Nephron (organoid): ENCODE results near the gene INSR.

ENCODE experiments used
- H3K27ac Mint-ChIP-seq, 3 experiments: 2 replicates each; pipeline ENCODE4 v1.8.0; 2020; ENCODE audit warnings: mixed read lengths in 3 of 3, mild to moderate bottlenecking in 2 of 3, moderate library complexity in 1 of 3
- H3K27me3 Mint-ChIP-seq: 2 replicates; pipeline ENCODE4 v1.8.0; 2021; ENCODE audit warnings: low read depth, mild to moderate bottlenecking, moderate library complexity, mixed read lengths
- H3K36me3 Mint-ChIP-seq: 2 replicates; pipeline ENCODE4 v1.8.0; 2020; ENCODE audit warnings: low read depth, mixed read lengths
- H3K4me1 Mint-ChIP-seq: 2 replicates; pipeline ENCODE4 v1.8.0; 2020; ENCODE audit warnings: mixed read lengths
- H3K4me3 Mint-ChIP-seq, 3 experiments: 2 replicates each; pipeline ENCODE4 v1.8.0; 2020; ENCODE audit warnings: mild to moderate bottlenecking in 3 of 3, mixed read lengths in 3 of 3, moderate library complexity in 2 of 3
- H3K9me3 Mint-ChIP-seq: 2 replicates; pipeline ENCODE4 v1.8.0; 2020; ENCODE audit warnings: mixed read lengths
- CTCF ChIP-seq, 3 experiments: fragments of 200-600 bp; sonication (generic); IDR thresholded peaks; one replicate each; pipeline ENCODE4 v1.5.0; 2021; ENCODE audit warnings: antibody characterized with exemption in 3 of 3; ENCODE audit not compliant: unreplicated experiment in 3 of 3

INSR gene

GRCh38 chr19:7280940-7281666 is 13.1 kb downstream of the INSR start:
- peaks cover 7% of the 10 kb centered on the region for H3K4me1 Mint-ChIP-seq
- peaks cover 6% of the 10 kb centered on the region for H3K36me3 Mint-ChIP-seq
- H3K4me3 Mint-ChIP-seq, result no peak overlapping the region
- no peaks in the 10 kb centered on the region for H3K27me3 Mint-ChIP-seq
- H3K27ac Mint-ChIP-seq, result no peak overlapping the region
- TF ChIP-seq CTCF (IDR thresholded peaks at IDR 0.05; ENCODE audit: unreplicated experiment in 3 of 3), result no peak
- H3K9me3 Mint-ChIP-seq, result no peaks in the 10 kb centered on the region

- Mint-ChIP-seq H3K27ac (no peak overlapping the region), H3K9me3 (no peaks in the 10 kb centered on the region), H3K4me1 (no peaks in the 10 kb centered on the region), H3K27me3 (no peaks in the 10 kb centered on the region), H3K4me3 (no peak overlapping the region), H3K36me3 (peaks cover 29% of the 10 kb centered on the region)
- TF ChIP-seq CTCF (IDR thresholded peaks at IDR 0.05; ENCODE audit: unreplicated experiment in 3 of 3), result no peak
Measured at GRCh38 chr19:7272856-7273578, 21.2 kb downstream of the INSR start.

- H3K9me3 Mint-ChIP-seq, result peaks cover 2% of the 10 kb centered on the region
- no peak for TF ChIP-seq CTCF (IDR thresholded peaks at IDR 0.05; ENCODE audit: unreplicated experiment in 3 of 3)
- no peak overlapping the region for H3K27ac Mint-ChIP-seq
- peaks cover 52% of the 10 kb centered on the region for H3K36me3 Mint-ChIP-seq
- no peaks in the 10 kb centered on the region for H3K27me3 Mint-ChIP-seq
- H3K4me1 Mint-ChIP-seq, result peaks cover 7% of the 10 kb centered on the region
- H3K4me3 Mint-ChIP-seq, result no peak overlapping the region
Measured at GRCh38 chr19:7268705-7269098, 25.5 kb downstream of the INSR start.

- Mint-ChIP-seq H3K4me1 (peaks cover 7% of the 10 kb centered on the region), H3K36me3 (peaks cover 49% of the 10 kb centered on the region), H3K27me3 (no peaks in the 10 kb centered on the region), H3K27ac (no peak overlapping the region), H3K9me3 (peaks cover 2% of the 10 kb centered on the region), H3K4me3 (no peak overlapping the region)
- TF ChIP-seq CTCF (IDR thresholded peaks at IDR 0.05; ENCODE audit: unreplicated experiment in 3 of 3), result no peak
Measured at GRCh38 chr19:7267792-7268704, 26.2 kb downstream of the INSR start.

GRCh38 chr19:7266832-7267231 is 27.4 kb downstream of the INSR start:
- H3K27ac Mint-ChIP-seq, result no peak overlapping the region
- H3K4me1 Mint-ChIP-seq, result peaks cover 12% of the 10 kb centered on the region
- H3K9me3 Mint-ChIP-seq, result peaks cover 2% of the 10 kb centered on the region
- H3K27me3 Mint-ChIP-seq, result no peaks in the 10 kb centered on the region
- TF ChIP-seq CTCF (IDR thresholded peaks at IDR 0.05; ENCODE audit: unreplicated experiment in 3 of 3), result no peak
- no peak overlapping the region for H3K4me3 Mint-ChIP-seq
- peaks cover 45% of the 10 kb centered on the region for H3K36me3 Mint-ChIP-seq
